Hematopoietic multipotent progenitor cell treated with erythropoietin and hydrocortisone succinate and interleukin-3 and kit ligand, for 17 days (in vitro differentiated cells): ENCODE data around the gene IVD.

Experiments
- DNase-seq: peaks from one replicate; pipeline ENCODE4 v3.0.0-alpha.2; 2015; ENCODE audit warnings: low spot score

IVD gene

DNA sequence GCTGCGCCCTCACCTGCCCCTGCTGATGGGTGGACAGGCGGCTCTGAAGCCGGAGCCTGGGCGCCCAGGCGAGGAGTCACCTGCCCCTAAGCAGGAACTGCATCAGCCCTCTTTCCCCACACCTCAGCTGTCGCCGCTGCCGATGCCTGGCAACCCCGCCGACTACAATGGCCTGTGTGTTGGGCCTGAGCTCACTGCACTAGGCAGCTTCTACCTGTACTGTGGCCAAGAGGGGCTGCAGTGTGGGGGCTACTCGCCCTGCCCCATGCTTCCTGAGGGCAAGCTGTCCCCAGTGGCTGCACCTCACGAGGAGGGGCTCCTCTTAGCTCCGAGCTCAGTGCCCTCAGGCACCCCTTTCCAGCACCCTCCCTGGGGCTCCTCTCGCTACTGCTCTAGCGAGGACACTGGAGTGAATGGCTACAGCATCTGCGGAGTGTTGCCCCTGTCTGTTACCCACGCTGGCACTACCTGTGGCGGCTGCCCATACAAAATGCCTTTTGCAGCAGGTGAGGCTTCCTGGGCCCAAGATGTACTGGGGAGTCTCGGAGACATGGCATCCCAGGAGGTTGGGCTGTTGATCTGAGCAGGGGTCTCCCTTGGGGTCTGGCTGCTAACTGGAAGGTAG, 53.9 kb downstream of the IVD start:
- DNase-seq, result no peak

DNA sequence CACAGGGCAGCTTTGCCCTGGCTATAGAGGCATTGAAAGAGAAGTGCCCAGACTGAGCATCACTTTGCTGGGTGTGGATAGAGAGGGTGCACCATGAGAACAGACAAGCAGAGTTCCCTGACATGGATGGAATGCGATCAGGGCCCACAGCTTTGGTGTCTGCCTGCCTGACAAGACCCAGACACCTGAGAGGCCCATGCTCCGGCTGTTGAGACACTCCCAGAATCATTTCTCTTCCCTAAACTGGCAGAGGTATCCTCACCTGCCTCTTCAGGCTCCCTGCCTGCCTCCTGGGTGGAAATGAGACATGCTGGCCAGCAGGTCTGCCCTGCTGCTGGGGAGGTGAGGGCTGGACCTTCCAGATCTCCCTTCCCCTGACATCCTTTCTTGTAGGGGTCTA, 54.8 kb downstream of the IVD start:
- no peak for DNase-seq

DNA sequence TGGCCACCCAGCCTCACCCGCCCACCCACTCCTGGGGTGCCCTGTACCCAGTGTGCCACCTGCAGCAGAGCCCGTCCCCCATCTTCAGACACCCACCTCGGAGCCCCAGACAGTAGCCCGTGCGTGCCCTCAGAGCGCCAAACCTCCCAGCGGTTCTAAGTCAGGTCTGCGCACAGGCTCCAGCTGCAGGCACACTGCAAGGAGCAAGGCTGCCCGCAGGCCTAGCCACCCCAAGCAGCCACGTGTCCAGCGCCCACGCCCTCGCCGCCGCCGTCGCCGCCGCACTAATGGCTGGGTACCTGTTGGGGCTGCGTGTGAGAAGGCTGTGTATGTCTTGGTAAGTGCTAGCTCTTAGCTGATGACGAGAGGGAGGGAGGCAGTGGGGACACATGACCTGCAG, 56.4 kb downstream of the IVD start:
- DNase-seq, result no peak

DNA sequence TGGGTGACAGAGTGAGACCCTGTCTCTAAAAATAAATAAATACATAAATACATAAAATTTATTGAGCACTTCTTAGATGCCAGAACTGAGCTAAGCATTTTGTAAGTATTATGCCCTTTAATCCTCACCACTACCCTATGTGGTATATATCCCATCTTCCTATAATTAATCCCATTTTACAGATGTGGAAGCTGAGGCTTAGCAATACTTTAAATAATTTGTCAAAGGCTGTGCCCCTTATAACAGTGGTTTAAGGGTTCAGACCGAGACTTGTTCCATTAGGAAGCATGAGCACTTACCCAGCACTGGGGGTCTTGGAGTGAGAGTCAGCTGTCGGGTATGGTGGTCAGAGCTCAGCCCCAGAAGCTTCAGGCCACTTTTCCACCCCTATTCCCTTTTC, 57.7 kb downstream of the IVD start:
- no peak for DNase-seq

DNA sequence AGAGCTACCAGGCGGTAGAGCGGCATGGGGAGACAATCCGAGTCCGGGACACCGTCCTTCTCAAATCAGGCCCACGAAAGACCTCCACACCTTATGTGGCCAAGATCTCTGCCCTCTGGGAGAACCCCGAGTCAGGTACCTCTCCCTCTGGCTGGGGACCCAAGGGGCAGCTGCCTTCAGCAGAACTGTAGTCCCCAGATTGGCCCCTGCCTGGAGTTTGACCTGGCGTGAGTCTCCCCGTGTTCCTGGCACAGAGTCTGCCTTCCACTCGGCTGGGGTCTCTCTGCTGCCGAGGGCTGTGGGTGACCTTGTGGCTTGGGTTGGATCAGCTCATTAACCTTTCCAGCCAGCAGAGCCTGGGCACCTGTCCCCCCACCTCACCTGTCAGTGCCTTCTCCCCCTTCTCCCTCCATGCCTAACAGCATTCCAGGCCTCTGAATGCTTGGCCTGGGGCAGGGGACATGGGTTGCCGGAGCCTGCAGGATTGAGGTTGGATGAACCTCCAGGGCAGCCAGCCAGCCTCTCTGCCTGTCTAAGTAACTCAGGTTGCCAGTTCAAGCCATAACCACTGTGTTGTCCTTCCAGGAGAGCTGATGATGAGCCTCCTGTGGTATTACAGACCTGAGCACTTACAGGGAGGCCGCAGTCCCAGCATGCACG, 58.4 kb downstream of the IVD start:
- no peak for DNase-seq

DNA sequence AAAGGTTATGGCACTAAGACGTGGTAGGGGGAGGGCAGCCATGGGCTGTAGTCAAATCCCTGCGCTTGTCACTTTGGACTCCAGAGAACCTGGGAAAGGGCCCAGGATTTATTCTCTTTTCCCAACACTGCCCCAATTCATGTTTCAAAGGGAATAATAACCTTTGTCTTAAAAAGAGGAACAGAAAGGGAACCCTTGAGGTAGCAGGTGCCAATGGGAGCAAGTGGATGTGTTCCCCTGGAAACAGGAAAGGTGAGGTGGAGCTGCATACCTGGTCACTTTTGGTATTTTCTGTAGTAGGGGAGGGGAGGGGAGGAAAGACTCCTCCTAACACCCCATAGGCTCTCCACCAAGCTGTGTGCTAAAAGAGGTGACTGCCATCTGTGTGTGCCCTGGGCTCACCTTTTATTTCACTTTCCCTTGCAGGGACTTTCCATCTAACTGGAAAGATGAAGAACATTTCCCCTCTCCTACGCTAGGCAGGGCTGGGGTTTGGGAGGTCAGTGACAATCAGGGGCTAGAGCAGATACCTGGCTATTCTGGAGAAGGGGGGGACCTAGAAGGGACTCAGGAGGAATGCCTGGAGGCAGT, 59.1 kb downstream of the IVD start:
- DNase-seq, result no peak

DNA sequence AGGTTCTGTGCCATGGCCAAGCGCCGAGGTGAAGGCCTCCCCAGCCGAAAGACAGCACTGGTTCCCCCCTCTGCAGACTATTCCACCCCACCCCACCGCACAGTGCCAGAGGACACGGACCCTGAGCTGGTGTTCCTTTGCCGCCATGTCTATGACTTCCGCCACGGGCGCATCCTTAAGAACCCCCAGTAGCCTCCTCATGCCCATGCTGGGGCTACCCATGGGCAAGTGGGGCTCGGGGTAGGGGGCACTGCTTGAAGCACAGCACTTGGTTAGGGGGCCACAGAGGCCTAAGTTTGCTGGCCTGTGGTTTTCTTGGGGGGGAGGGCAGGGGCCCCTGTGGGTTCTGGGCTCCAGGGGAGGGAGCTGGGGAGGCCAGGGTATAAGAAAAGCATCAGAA, 60.3 kb downstream of the IVD start:
- no peak for DNase-seq

DNA sequence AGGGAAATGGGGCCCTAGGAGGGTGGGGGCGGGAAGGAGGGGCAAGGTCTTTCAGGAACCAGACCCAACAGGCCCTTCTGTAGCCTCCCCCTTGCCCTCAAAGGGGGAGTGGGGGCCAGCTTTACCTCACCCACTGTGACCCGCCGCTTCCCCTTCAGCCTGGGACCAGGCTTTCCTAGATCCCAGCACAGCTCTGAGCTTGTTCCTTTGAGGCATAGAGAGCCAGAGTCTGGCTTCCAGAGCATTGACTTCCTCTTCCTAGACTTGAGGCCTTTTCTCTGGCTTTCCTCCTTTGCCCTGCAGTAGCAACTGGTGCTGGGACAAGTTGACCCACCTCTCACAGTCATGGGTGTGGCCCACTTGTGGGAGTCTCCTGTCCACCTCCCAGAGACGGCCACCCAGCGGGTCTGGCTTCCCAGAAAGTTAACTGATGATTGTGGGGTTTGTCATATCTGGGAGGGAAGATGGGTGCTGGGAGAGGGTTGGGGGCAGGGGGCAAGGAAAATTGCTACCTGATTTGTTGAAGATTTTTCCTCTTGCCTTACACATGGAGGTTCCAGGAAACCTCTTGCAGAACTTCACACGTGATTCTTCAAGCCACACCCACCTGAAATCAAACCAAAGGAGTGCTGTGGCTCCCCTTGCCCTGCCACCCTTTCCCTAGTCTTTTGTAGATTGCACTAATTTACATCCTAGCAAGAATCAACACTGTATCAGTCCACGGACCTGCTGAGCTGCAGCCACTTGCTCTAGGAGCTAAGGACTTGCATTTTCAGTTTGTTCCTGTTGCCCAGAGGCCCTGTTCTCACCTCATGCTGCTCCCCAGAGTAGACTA, 61.0 kb downstream of the IVD start:
- DNase-seq, result no peak

DNA sequence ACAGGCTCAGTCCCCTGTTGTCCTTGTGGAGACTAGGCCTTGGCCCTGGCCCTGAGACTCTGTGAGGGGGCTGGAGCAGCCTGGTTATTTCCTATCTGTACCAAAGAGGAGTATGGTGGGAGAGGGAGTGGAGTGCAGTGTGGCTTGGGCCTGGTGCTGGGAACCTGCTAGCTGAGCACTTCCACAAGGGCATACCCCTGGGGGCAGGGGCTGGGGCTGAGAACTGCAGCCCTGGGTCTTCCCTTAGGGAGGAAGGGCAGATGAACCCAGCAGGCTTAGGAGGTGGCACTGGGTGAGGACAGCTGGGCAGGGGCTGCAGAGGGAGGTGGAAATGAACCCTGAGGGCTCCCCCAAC, 61.6 kb downstream of the IVD start:
- DNase-seq, result no peak

DNA sequence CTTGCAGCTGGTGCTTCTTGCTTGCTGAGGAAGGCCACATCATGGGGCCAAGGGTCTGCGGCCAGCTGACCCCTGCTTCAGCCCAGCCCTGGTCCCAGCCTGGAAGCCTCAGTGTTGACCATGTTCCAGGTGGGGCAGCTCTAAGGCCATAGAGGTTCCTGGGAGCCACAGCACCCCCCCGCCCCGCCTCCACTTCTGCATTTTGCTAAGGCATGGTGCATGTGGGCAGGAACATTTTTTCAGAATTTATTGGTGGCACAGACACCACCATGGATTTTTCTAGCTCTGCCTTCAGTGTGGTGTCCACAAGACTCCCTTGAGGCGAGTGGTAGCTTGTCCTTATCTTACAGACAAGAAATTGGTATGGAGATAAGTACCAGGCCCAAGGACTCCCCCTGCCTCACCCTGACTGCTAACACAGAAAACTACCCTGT, 63.3 kb downstream of the IVD start:
- DNase-seq, result no peak

DNA sequence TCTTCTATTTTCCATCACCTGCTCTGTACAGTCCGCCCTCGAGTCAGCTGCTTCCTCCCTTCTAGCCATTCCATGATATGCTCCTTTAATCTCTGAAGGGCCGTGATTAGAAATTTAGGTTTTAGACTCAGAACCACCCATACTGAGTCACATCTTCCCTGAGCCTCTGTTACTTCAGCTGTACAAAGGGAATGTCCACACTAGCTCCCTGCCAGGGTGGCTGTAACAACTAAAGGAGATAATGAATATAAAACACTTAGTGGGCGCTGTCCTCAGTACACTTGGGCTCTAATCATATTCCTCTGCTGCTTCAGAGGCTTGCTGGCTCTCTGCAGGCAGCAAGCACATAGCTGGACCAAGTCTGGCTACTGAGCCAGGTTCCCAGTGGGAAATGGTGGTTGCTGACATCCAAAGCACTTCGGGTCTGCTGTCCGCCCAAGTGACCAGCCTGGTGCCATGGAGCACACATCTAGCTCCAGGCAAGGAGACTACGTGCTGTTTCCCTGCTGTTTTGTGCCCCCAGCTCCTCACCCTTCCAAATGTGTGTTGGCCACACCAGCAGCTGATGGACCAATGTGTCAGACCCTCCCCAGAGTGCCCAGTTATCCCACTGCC, 64.3 kb downstream of the IVD start:
- no peak for DNase-seq

DNA sequence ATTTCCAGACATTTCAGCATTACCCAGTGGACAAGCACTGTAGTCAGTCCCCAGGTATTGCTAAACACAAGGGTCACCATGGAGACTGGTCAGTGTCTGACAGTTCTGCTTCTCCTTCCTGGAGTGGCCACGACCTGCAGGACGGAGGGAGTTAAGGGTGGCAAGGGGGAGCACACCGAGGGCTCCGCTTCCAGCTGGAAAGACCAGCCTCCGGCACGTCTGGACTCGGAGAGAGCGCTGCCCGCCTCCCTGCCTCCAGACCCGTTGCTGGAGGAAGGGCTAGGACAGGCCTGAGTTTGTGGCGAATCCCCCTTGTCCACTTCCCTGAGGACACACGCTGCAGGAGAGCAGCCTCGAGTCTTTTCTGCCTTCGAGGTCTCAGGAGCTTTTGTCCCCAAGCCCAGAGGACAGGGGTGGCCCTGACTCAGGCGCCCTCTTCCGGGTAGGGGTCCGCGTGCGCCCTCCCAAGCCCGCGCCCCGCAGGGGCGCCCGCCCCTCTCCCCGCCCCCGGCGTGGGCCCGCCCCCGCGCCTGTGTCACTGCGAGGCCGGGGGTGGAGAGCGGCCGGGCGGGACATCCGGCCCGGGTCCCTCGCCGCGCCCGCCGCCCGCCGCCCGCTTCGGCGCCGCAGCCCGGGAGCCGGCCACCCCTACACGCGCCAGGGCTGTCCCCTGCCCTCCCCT, 65.0 kb downstream of the IVD start, which contains the start of gene CHST14:
TSS of gene CHST14 (plus strand) at position 562 of the 682 bp plus-strand sequence. CDS start 230 bp downstream, outside the sequence.
- no peak for DNase-seq
